ENCODE measurements around the gene GFM2.

Gene GFM2

GRCh38 chr5:74693191-74693590 is 73.7 kb downstream of the GFM2 start:
- Histone ChIP-seq H2BK15ac (ENCODE audit: low read depth, poor library complexity, severe bottlenecking) (no peak overlapping the region), H3K36me3 (ENCODE audit: control insufficient read depth in 1 of 2, insufficient read depth in 2 of 2, low read depth in 1 of 2, low read length in 2 of 2) (peaks cover 7 to 75% of the 10 kb centered on the region in 2 experiments), H3K9ac (ENCODE audit: low read length) (no peak overlapping the region), H2AK5ac (ENCODE audit: low read length, severe bottlenecking) (no peak overlapping the region), H3K4ac (ENCODE audit: low read depth in 1 of 2, low read length in 2 of 2) (no peak overlapping the region), H3K27me3 (ENCODE audit: control insufficient read depth in 1 of 2, insufficient read depth in 1 of 2, low read length in 2 of 2) (no peaks in the 10 kb centered on the region), H3K14ac (ENCODE audit: low read length in 2 of 2) (no peak overlapping the region), H2BK5ac (ENCODE audit: low read depth, low read length, poor library complexity, severe bottlenecking) (no peak overlapping the region), H3K18ac (ENCODE audit: low read depth in 1 of 2, low read length in 2 of 2) (no peak overlapping the region), H4K8ac (ENCODE audit: low read length) (no peak overlapping the region), H3K79me1 (replicated peaks; ENCODE audit: low read length, poor library complexity, severe bottlenecking) (peaks cover 7% of the 10 kb centered on the region), H3K23ac (ENCODE audit: low read length in 2 of 2) (peak overlapping the region in 1 of 2 experiments; percentile 77), H3K9me3 (ENCODE audit: control insufficient read depth, low read length) (no peaks in the 10 kb centered on the region), H3K4me2 (ENCODE audit: low read length, poor library complexity, severe bottlenecking) (no peak overlapping the region), H2BK120ac (ENCODE audit: low read depth, low read length) (no peak overlapping the region), H3K4me1 (ENCODE audit: control insufficient read depth, insufficient read depth, low read depth, low read length) (no peaks in the 10 kb centered on the region), H2BK12ac (ENCODE audit: low read length in 2 of 2) (no peak overlapping the region), H3K4me3 (ENCODE audit: insufficient read depth in 1 of 2, low read depth in 1 of 2, low read length in 2 of 2) (no peak overlapping the region), H2AFZ (ENCODE audit: low read depth, low read length) (no peak overlapping the region), H4K91ac (ENCODE audit: low read length) (no peak overlapping the region), H3K27ac (ENCODE audit: low read length, poor library complexity, severe bottlenecking) (no peak overlapping the region)
- 85% methylated on average over 3 of the region's 4 CpGs for WGBS
- no peak for DNase-seq

- Histone ChIP-seq H4K8ac (ENCODE audit: low read length) (peak overlapping the region; percentile 41), H2BK12ac (ENCODE audit: low read length in 2 of 2) (peak overlapping the region in 1 of 2 experiments; percentile 52), H2AFZ (ENCODE audit: low read depth, low read length) (no peak overlapping the region), H2BK15ac (ENCODE audit: low read depth, poor library complexity, severe bottlenecking) (no peak overlapping the region), H3K4ac (ENCODE audit: low read depth in 1 of 2, low read length in 2 of 2) (no peak overlapping the region), H2BK5ac (ENCODE audit: low read depth, low read length, poor library complexity, severe bottlenecking) (no peak overlapping the region), H3K14ac (ENCODE audit: low read length in 2 of 2) (no peak overlapping the region), H3K4me3 (ENCODE audit: insufficient read depth in 1 of 2, low read depth in 1 of 2, low read length in 2 of 2) (peak overlapping the region in 1 of 2 experiments; percentile 95), H3K23ac (ENCODE audit: low read length in 2 of 2) (no peak overlapping the region), H2BK120ac (ENCODE audit: low read depth, low read length) (peak overlapping the region; percentile 29), H3K27ac (ENCODE audit: low read length, poor library complexity, severe bottlenecking) (no peak overlapping the region), H3K9ac (ENCODE audit: low read length) (no peak overlapping the region), H4K91ac (ENCODE audit: low read length) (no peak overlapping the region), H3K27me3 (ENCODE audit: control insufficient read depth in 1 of 2, insufficient read depth in 1 of 2, low read length in 2 of 2) (no peaks in the 10 kb centered on the region), H3K9me3 (ENCODE audit: control insufficient read depth, low read length) (no peaks in the 10 kb centered on the region), H3K18ac (ENCODE audit: low read depth in 1 of 2, low read length in 2 of 2) (peak overlapping the region in 1 of 2 experiments; percentile 62), H3K4me2 (ENCODE audit: low read length, poor library complexity, severe bottlenecking) (no peak overlapping the region), H3K36me3 (ENCODE audit: control insufficient read depth in 1 of 2, insufficient read depth in 2 of 2, low read depth in 1 of 2, low read length in 2 of 2) (peaks cover 3 to 31% of the 10 kb centered on the region in 2 experiments), H2AK5ac (ENCODE audit: low read length, severe bottlenecking) (peak overlapping the region; percentile 15), H3K4me1 (ENCODE audit: control insufficient read depth, insufficient read depth, low read depth, low read length) (peaks cover 17% of the 10 kb centered on the region), H3K79me1 (replicated peaks; ENCODE audit: low read length, poor library complexity, severe bottlenecking) (peaks cover 13% of the 10 kb centered on the region)
- peak; percentile 34 for DNase-seq
- 73% methylated on average over 5 of the region's 5 CpGs for WGBS
These were observed 79.8 kb downstream of the GFM2 start for GRCh38 chr5:74686962-74687751.

- H3K36me3 ChIP-seq (ENCODE audit: control insufficient read depth in 1 of 2, insufficient read depth in 2 of 2, low read depth in 1 of 2, low read length in 2 of 2), result peaks cover 3 to 20% of the 10 kb centered on the region in 2 experiments
- DNase-seq, result peak; percentile 22
- peak overlapping the region; percentile 99 for H2BK15ac ChIP-seq (ENCODE audit: low read depth, poor library complexity, severe bottlenecking)
- no peak overlapping the region for H2BK120ac ChIP-seq (ENCODE audit: low read depth, low read length)
- H3K9me3 ChIP-seq (ENCODE audit: control insufficient read depth, low read length), result no peaks in the 10 kb centered on the region
- H3K27me3 ChIP-seq (ENCODE audit: control insufficient read depth in 1 of 2, insufficient read depth in 1 of 2, low read length in 2 of 2), result no peaks in the 10 kb centered on the region
- no peak overlapping the region for H2BK5ac ChIP-seq (ENCODE audit: low read depth, low read length, poor library complexity, severe bottlenecking)
- no peak overlapping the region for H4K8ac ChIP-seq (ENCODE audit: low read length)
- H3K23ac ChIP-seq (ENCODE audit: low read length in 2 of 2), result peak overlapping the region in 1 of 2 experiments; percentile 99
- no peak overlapping the region for H2AK5ac ChIP-seq (ENCODE audit: low read length, severe bottlenecking)
- peak overlapping the region; percentile 99 for H3K4me2 ChIP-seq (ENCODE audit: low read length, poor library complexity, severe bottlenecking)
- H3K18ac ChIP-seq (ENCODE audit: low read depth in 1 of 2, low read length in 2 of 2), result peak overlapping the region; percentile 100
- peak overlapping the region; percentile 95 to 99 for H3K4me3 ChIP-seq (ENCODE audit: insufficient read depth in 1 of 2, low read depth in 1 of 2, low read length in 2 of 2)
- H3K27ac ChIP-seq (ENCODE audit: low read length, poor library complexity, severe bottlenecking), result no peak overlapping the region
- peaks cover 17% of the 10 kb centered on the region for H3K4me1 ChIP-seq (ENCODE audit: control insufficient read depth, insufficient read depth, low read depth, low read length)
- H2BK12ac ChIP-seq (ENCODE audit: low read length in 2 of 2), result no peak overlapping the region
- WGBS, result 80% methylated on average over 10 of the region's 10 CpGs
- no peak overlapping the region for H2AFZ ChIP-seq (ENCODE audit: low read depth, low read length)
- H3K14ac ChIP-seq (ENCODE audit: low read length in 2 of 2), result no peak overlapping the region
- peak overlapping the region; percentile 93 for H3K9ac ChIP-seq (ENCODE audit: low read length)
- H3K79me1 ChIP-seq (replicated peaks; ENCODE audit: low read length, poor library complexity, severe bottlenecking), result peaks cover 13% of the 10 kb centered on the region
- H4K91ac ChIP-seq (ENCODE audit: low read length), result no peak overlapping the region
- H3K4ac ChIP-seq (ENCODE audit: low read depth in 1 of 2, low read length in 2 of 2), result no peak overlapping the region
These were observed 80.8 kb downstream of the GFM2 start for GRCh38 chr5:74685979-74686631.

All from mesenchymal stem cell (in vitro differentiated cells and primary cell).